ENCODE results near the gene C3orf18. TPM values are rescaled to one million over a fixed set of nuclear protein-coding genes. Genes with fewer than 3 reads are reported as not detected.

Gene C3orf18
- total and polyA plus RNA-seq, 9 of the 15 experiments (the other 6 are each of a cell fraction or from before 2014, with no cell fraction given) = 0.01 to 2.3 (median 0.94) TPM

DNA sequence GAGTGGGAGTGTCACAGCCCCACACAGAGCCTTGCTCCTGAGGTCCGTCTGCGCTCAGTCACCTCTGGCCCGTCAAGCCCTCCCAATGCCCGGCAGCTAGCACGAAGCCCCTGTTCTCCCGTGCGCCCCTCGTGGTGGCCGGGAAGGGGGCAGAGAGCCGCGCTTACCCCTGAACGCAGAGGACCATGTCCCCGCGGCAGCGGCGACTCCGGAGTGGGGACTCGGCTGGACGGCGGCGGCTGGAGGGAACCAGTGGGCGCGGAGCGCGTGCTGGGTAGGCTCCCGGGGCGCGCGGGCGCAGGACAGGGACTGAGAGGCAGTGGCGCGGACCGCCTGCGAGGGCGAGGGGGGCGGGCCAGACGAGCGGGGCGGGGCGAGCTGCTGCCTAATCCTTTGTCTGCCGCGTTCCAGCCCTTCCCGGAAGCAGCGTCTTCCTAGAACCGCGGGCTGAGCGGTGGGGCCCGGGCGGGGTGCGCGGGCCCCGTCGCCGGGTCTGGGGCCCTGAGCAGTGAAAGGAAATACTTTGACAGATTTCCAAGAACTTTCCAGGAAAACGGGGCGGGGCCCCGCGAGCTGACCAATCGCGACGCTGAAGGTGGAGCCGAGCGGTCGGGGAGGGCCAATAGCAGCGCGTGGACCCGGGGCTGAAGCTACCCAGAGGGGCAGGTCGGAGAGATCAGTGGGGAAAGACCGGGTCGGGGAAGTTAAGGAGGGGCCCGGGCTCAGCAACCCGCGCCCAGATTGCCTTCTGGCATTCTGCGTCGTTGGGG lies 44.1 kb upstream of the C3orf18 start, which contains the start of gene CISH (continued):
- TF ChIP-seq, protein P1, sequence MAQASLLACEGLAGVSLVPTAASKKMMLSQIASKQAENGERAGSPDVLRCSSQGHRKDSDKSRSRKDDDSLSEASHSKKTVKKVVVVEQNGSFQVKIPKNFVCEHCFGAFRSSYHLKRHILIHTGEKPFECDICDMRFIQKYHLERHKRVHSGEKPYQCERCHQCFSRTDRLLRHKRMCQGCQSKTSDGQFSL (CRISPR knock-in tag; IDR thresholded peaks at IDR 0.05) = no peak
- TF ChIP-seq, protein P1 (tag; IDR thresholded peaks at IDR 0.05) = no peak
- peak; percentile 76 for TF ChIP-seq TAF7 (tag; IDR thresholded peaks at IDR 0.05)
- peak; percentile 55 to 92; a peak in 3 of 4 replicates for TF ChIP-seq MAZ (CRISPR knock-in tag; conservative IDR thresholded peaks at IDR 0.05 in 1 of 2, IDR thresholded peaks at IDR 0.05 in 1 of 2)
- no peak for TF ChIP-seq ZNF778 (CRISPR knock-in tag; IDR thresholded peaks at IDR 0.05)
- no peak for TF ChIP-seq ZNF347 (CRISPR knock-in tag; IDR thresholded peaks at IDR 0.05; ENCODE audit: low read depth)
- TF ChIP-seq, protein P2, sequence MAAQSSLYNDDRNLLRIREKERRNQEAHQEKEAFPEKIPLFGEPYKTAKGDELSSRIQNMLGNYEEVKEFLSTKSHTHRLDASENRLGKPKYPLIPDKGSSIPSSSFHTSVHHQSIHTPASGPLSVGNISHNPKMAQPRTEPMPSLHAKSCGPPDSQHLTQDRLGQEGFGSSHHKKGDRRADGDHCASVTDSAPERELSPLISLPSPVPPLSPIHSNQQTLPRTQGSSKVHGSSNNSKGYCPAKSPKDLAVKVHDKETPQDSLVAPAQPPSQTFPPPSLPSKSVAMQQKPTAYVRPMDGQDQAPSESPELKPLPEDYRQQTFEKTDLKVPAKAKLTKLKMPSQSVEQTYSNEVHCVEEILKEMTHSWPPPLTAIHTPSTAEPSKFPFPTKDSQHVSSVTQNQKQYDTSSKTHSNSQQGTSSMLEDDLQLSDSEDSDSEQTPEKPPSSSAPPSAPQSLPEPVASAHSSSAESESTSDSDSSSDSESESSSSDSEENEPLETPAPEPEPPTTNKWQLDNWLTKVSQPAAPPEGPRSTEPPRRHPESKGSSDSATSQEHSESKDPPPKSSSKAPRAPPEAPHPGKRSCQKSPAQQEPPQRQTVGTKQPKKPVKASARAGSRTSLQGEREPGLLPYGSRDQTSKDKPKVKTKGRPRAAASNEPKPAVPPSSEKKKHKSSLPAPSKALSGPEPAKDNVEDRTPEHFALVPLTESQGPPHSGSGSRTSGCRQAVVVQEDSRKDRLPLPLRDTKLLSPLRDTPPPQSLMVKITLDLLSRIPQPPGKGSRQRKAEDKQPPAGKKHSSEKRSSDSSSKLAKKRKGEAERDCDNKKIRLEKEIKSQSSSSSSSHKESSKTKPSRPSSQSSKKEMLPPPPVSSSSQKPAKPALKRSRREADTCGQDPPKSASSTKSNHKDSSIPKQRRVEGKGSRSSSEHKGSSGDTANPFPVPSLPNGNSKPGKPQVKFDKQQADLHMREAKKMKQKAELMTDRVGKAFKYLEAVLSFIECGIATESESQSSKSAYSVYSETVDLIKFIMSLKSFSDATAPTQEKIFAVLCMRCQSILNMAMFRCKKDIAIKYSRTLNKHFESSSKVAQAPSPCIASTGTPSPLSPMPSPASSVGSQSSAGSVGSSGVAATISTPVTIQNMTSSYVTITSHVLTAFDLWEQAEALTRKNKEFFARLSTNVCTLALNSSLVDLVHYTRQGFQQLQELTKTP (IDR thresholded peaks at IDR 0.05; ENCODE audit: low read depth in 1 of 2, partially characterized antibody in 2 of 2) = no peak
- TF ChIP-seq, protein P3, sequence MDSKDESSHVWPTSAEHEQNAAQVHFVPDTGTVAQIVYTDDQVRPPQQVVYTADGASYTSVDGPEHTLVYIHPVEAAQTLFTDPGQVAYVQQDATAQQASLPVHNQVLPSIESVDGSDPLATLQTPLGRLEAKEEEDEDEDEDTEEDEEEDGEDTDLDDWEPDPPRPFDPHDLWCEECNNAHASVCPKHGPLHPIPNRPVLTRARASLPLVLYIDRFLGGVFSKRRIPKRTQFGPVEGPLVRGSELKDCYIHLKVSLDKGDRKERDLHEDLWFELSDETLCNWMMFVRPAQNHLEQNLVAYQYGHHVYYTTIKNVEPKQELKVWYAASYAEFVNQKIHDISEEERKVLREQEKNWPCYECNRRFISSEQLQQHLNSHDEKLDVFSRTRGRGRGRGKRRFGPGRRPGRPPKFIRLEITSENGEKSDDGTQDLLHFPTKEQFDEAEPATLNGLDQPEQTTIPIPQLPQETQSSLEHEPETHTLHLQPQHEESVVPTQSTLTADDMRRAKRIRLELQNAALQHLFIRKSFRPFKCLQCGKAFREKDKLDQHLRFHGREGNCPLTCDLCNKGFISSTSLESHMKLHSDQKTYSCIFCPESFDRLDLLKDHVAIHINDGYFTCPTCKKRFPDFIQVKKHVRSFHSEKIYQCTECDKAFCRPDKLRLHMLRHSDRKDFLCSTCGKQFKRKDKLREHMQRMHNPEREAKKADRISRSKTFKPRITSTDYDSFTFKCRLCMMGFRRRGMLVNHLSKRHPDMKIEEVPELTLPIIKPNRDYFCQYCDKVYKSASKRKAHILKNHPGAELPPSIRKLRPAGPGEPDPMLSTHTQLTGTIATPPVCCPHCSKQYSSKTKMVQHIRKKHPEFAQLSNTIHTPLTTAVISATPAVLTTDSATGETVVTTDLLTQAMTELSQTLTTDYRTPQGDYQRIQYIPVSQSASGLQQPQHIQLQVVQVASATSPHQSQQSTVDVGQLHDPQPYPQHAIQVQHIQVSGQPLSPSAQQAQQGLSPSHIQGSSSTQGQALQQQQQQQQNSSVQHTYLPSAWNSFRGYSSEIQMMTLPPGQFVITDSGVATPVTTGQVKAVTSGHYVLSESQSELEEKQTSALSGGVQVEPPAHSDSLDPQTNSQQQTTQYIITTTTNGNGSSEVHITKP (IDR thresholded peaks at IDR 0.05; ENCODE audit: partially characterized antibody) = peak; percentile 57
- no peak for TF ChIP-seq NR2C1 (IDR thresholded peaks at IDR 0.05)
- TF ChIP-seq NR2C1 (tag; IDR thresholded peaks at IDR 0.05) = no peak
- no peak for TF ChIP-seq HNRNPUL1 (IDR thresholded peaks at IDR 0.05; ENCODE audit: low read length)
- TF ChIP-seq SIN3B (IDR thresholded peaks at IDR 0.05; ENCODE audit: low read depth) = no peak
- TF ChIP-seq, protein P4, sequence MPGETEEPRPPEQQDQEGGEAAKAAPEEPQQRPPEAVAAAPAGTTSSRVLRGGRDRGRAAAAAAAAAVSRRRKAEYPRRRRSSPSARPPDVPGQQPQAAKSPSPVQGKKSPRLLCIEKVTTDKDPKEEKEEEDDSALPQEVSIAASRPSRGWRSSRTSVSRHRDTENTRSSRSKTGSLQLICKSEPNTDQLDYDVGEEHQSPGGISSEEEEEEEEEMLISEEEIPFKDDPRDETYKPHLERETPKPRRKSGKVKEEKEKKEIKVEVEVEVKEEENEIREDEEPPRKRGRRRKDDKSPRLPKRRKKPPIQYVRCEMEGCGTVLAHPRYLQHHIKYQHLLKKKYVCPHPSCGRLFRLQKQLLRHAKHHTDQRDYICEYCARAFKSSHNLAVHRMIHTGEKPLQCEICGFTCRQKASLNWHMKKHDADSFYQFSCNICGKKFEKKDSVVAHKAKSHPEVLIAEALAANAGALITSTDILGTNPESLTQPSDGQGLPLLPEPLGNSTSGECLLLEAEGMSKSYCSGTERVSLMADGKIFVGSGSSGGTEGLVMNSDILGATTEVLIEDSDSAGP (CRISPR knock-in tag; IDR thresholded peaks at IDR 0.05) = no peak
- no peak for TF ChIP-seq KLF13 (tag; IDR thresholded peaks at IDR 0.05; ENCODE audit: borderline replicate concordance, low read depth)
- 0 out of 2 replicates have a peak, but pooled peaks have one; percentile 4 for TF ChIP-seq SMC3 (conservative IDR thresholded peaks at IDR 0.05; ENCODE audit: insufficient read depth, low read depth, low read length)
- peak; percentile 62; the same call in 1 of the 2 replicates for TF ChIP-seq HIVEP1 (CRISPR knock-in tag; IDR thresholded peaks at IDR 0.05)
- TF ChIP-seq PHF8 (IDR thresholded peaks at IDR 0.05; ENCODE audit: borderline replicate concordance, low read length) = peak; percentile 51; the same call in 1 of the 2 replicates
